Fibroblast of lung (primary cell): ENCODE results near the gene ZNF581.

ENCODE experiments used
- CTCF ChIP-seq, 2 donors: IDR thresholded peaks in 1 of 2; conservative IDR thresholded peaks in 1 of 2; 1 replicate in 1 of 2; 2 replicates in 1 of 2; pipeline ENCODE4 v1.5.1; 2011 to 2012; ENCODE audit warnings: low read length in 2 of 2, control low read depth in 1 of 2, inconsistent platforms in 1 of 2, low read depth in 1 of 2, mild to moderate bottlenecking in 1 of 2
- EZH2 ChIP-seq: IDR thresholded peaks from 2 replicates; pipeline ENCODE4 v1.5.1; 2012; ENCODE audit warnings: low read length, control low read depth, mild to moderate bottlenecking; ENCODE audit errors: missing control alignments

GRCh38 chr19:55677572-55678028, 34.2 kb downstream of the ZNF581 start:
- no peak for TF ChIP-seq CTCF (conservative IDR thresholded peaks at IDR 0.05 in 1 of 2, IDR thresholded peaks at IDR 0.05 in 1 of 2; ENCODE audit: low read depth in 1 of 2, low read length in 2 of 2)
- no peak for TF ChIP-seq EZH2
